GM12878 (cell line): ENCODE data around the gene PPP6C. TPM values are rescaled to one million over a fixed set of nuclear protein-coding genes. Genes with fewer than 3 reads are reported as not detected.
A peak's percentile ranks its signal among the peaks of the same experiment; 100 is the strongest.

Source experiments
- ATF7 ChIP-seq: fragments of 450-650 bp; IDR thresholded peaks from 2 replicates; pipeline ENCODE4 v1.6.1; 2016; ENCODE audit warnings: low read depth, mild to moderate bottlenecking
- CBFB ChIP-seq: IDR thresholded peaks from 2 replicates; pipeline ENCODE4 v1.6.1; 2016; ENCODE audit warnings: antibody characterized with exemption, low read depth
- CBX3 ChIP-seq: fragments of 200-600 bp; sonication (generic); IDR thresholded peaks from 2 replicates; pipeline ENCODE4 v1.6.1; 2016; ENCODE audit warnings: low read depth, borderline replicate concordance
- CBX5 ChIP-seq: sonication (generic); IDR thresholded peaks from 2 replicates; pipeline ENCODE4 v1.6.1; 2016; ENCODE audit warnings: low read depth, moderate library complexity, mild to moderate bottlenecking, inconsistent platforms
- CEBPB ChIP-seq, 2 experiments: fragments of 150-350 bp in 1 of 2; IDR thresholded peaks; 2 replicates each; pipeline ENCODE4 v1.6.1; 2012 to 2014; ENCODE audit warnings: low read depth in 2 of 2, low read length in 2 of 2, borderline replicate concordance in 1 of 2, inconsistent platforms in 1 of 2
- CREB1 ChIP-seq: IDR thresholded peaks from 2 replicates; pipeline ENCODE4 v1.6.1; 2012; ENCODE audit warnings: low read depth, mild to moderate bottlenecking, inconsistent platforms
- EED ChIP-seq: sonication (generic); IDR thresholded peaks from 2 replicates; pipeline ENCODE4 v1.6.1; 2016; ENCODE audit warnings: antibody characterized with exemption, low read depth
- HCFC1 ChIP-seq: fragments of 150-350 bp; IDR thresholded peaks from 2 replicates; pipeline ENCODE4 v1.6.1; 2014; ENCODE audit warnings: low read length
- HDAC2 ChIP-seq: fragments of 200-600 bp; sonication (generic); IDR thresholded peaks from 2 replicates; pipeline ENCODE4 v1.6.1; 2017
- IKZF1 ChIP-seq: fragments of 450-650 bp; conservative IDR thresholded peaks from 2 replicates; pipeline ENCODE4 v1.6.1; 2017; ENCODE audit warnings: antibody characterized with exemption, mild to moderate bottlenecking
- IKZF2 ChIP-seq, 2 experiments: fragments of 450-650 bp; IDR thresholded peaks; 2 replicates each; pipeline ENCODE4 v1.6.1; 2017; ENCODE audit warnings: mild to moderate bottlenecking in 2 of 2, moderate library complexity in 2 of 2
- MAX ChIP-seq: IDR thresholded peaks from 2 replicates; pipeline ENCODE4 v1.6.1; 2012; ENCODE audit warnings: low read depth, low read length, improper control_type of control experiment
- MEF2A ChIP-seq: IDR thresholded peaks from 2 replicates; pipeline ENCODE4 v1.6.1; 2011; ENCODE audit warnings: low read depth, mild to moderate bottlenecking, low read length, moderate library complexity; ENCODE audit not compliant: insufficient read depth
- MTA2 ChIP-seq: fragments of 450-650 bp; IDR thresholded peaks from 2 replicates; pipeline ENCODE4 v1.6.1; 2016; ENCODE audit warnings: low read depth, mild to moderate bottlenecking, moderate library complexity
- MXI1 ChIP-seq: fragments of 150-350 bp; IDR thresholded peaks from 2 replicates; pipeline ENCODE4 v1.6.1; 2011; ENCODE audit warnings: low read depth, mild to moderate bottlenecking, inconsistent platforms, low read length, improper control_type of control experiment
- NFYA ChIP-seq: IDR thresholded peaks from 2 replicates; pipeline ENCODE4 v1.6.1; 2011; ENCODE audit warnings: low read depth, mild to moderate bottlenecking, low read length, improper control_type of control experiment, borderline replicate concordance
- NR2F1 ChIP-seq: fragments of 450-650 bp; conservative IDR thresholded peaks from 2 replicates; pipeline ENCODE4 v1.6.1; 2017; ENCODE audit warnings: mild to moderate bottlenecking
- POLR2A ChIP-seq: IDR thresholded peaks from 2 replicates; pipeline ENCODE4 v1.6.1; 2011; ENCODE audit warnings: low read depth, mild to moderate bottlenecking, low read length
- TCF12 ChIP-seq: IDR thresholded peaks from 2 replicates; pipeline ENCODE4 v1.6.1; 2011; ENCODE audit warnings: low read depth, mild to moderate bottlenecking, low read length
- WRNIP1 ChIP-seq: IDR thresholded peaks from 2 replicates; pipeline ENCODE4 v1.6.1; 2011; ENCODE audit warnings: low read depth, low read length, improper control_type of control experiment, borderline replicate concordance
- ZBED1 ChIP-seq: IDR thresholded peaks from 2 replicates; pipeline ENCODE4 v1.6.1; 2016; ENCODE audit warnings: borderline replicate concordance
- polyA plus RNA-seq, 11 experiments: library from polyadenylated mRNA; depleted of rRNA in 4 of 11; unstranded in 6 of 11; stranded (reverse) in 5 of 11; fragments of >200 nt; fragmentation: Nextera tagmentation in 4 of 11; fragmentation: Illumina TruSeq in 1 of 11; extraction: Ambion mirVana in 4 of 11; extraction: Trizol in 1 of 11; gene quantifications; 1 replicate in 1 of 11; 2 replicates in 10 of 11; pipeline versions ENCODE4 v1.2.1 to v1.2.3, GENCODE V29; 2011 to 2016; ENCODE audit warnings: inconsistent platforms in 2 of 11, missing spikeins in 2 of 11, low read depth in 1 of 11
- total RNA-seq, 4 experiments: library from RNA; depleted of rRNA in 3 of 4; stranded (reverse); fragments of >200 nt in 3 of 4; fragmentation: Illumina TruSeq in 1 of 4; extraction: Trizol in 1 of 4; gene quantifications; 2 replicates each; pipeline versions ENCODE4 v1.2.1 to v1.2.3, GENCODE V29; 2013 to 2021
- TF ChIP-seq, protein P1 (sequence below): IDR thresholded peaks from 2 replicates; pipeline ENCODE4 v1.6.1; 2011; ENCODE audit warnings: borderline replicate concordance, low read depth, mild to moderate bottlenecking, moderate library complexity, low read length; ENCODE audit not compliant: insufficient read depth, poor library complexity, severe bottlenecking
- TF ChIP-seq, protein P2 (sequence below), 3 experiments: IDR thresholded peaks in 2 of 3; conservative IDR thresholded peaks in 1 of 3; 2 replicates each; pipeline ENCODE4 v1.5.1; 2011; ENCODE audit warnings: low read depth in 3 of 3, low read length in 3 of 3, mild to moderate bottlenecking in 3 of 3, control low read depth in 2 of 3, moderate library complexity in 2 of 3, inconsistent platforms in 1 of 3, mixed read lengths in 1 of 3; ENCODE audit not compliant: control insufficient read depth in 2 of 3, insufficient read depth in 1 of 3; ENCODE audit errors: extremely low read depth in 1 of 3
- TF ChIP-seq, protein P3 (sequence below): fragments of 450-650 bp; IDR thresholded peaks from 2 replicates; pipeline ENCODE4 v1.6.1; 2014; ENCODE audit warnings: mild to moderate bottlenecking

The PPP6C gene
- total and polyA plus RNA-seq, 10 of the 15 experiments (the other 5 are each of a cell fraction or from before 2014, with no cell fraction given), result 26.8 to 45.3 (median 37.1) TPM

GRCh38 chr9:125143377-125144090 is 46.1 kb downstream of the PPP6C start, which contains the start of gene SCAI (continued):
- peak; percentile 94; the same call in 1 of the 2 replicates for TF ChIP-seq WRNIP1
- TF ChIP-seq CEBPB (IDR thresholded peaks at IDR 0.05; ENCODE audit: borderline replicate concordance in 1 of 2, low read depth in 2 of 2, low read length in 2 of 2), result no peak
- no peak for TF ChIP-seq MEF2A
- TF ChIP-seq, protein P1, sequence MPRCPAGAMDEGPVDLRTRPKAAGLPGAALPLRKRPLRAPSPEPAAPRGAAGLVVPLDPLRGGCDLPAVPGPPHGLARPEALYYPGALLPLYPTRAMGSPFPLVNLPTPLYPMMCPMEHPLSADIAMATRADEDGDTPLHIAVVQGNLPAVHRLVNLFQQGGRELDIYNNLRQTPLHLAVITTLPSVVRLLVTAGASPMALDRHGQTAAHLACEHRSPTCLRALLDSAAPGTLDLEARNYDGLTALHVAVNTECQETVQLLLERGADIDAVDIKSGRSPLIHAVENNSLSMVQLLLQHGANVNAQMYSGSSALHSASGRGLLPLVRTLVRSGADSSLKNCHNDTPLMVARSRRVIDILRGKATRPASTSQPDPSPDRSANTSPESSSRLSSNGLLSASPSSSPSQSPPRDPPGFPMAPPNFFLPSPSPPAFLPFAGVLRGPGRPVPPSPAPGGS, result peak; percentile 57
- 0 out of 2 replicates have a peak, but pooled peaks have one; percentile 28 for TF ChIP-seq CBFB
- TF ChIP-seq ZBED1, result no peak
- 0 out of 2 replicates have a peak, but pooled peaks have one; percentile 24 for TF ChIP-seq CBX5
- TF ChIP-seq POLR2A, result peak; percentile 75
- TF ChIP-seq, protein P2, sequence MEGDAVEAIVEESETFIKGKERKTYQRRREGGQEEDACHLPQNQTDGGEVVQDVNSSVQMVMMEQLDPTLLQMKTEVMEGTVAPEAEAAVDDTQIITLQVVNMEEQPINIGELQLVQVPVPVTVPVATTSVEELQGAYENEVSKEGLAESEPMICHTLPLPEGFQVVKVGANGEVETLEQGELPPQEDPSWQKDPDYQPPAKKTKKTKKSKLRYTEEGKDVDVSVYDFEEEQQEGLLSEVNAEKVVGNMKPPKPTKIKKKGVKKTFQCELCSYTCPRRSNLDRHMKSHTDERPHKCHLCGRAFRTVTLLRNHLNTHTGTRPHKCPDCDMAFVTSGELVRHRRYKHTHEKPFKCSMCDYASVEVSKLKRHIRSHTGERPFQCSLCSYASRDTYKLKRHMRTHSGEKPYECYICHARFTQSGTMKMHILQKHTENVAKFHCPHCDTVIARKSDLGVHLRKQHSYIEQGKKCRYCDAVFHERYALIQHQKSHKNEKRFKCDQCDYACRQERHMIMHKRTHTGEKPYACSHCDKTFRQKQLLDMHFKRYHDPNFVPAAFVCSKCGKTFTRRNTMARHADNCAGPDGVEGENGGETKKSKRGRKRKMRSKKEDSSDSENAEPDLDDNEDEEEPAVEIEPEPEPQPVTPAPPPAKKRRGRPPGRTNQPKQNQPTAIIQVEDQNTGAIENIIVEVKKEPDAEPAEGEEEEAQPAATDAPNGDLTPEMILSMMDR (IDR thresholded peaks at IDR 0.05 in 2 of 3, conservative IDR thresholded peaks at IDR 0.05 in 1 of 3; ENCODE audit: control insufficient read depth in 2 of 3, extremely low read depth in 1 of 3, insufficient read depth in 1 of 3, low read depth in 3 of 3, low read length in 3 of 3), result peak; percentile 96 to 99 (median 97)
- TF ChIP-seq, protein P3, sequence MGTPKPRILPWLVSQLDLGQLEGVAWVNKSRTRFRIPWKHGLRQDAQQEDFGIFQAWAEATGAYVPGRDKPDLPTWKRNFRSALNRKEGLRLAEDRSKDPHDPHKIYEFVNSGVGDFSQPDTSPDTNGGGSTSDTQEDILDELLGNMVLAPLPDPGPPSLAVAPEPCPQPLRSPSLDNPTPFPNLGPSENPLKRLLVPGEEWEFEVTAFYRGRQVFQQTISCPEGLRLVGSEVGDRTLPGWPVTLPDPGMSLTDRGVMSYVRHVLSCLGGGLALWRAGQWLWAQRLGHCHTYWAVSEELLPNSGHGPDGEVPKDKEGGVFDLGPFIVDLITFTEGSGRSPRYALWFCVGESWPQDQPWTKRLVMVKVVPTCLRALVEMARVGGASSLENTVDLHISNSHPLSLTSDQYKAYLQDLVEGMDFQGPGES, result peak; percentile 90
- 0 out of 2 replicates have a peak, but pooled peaks have one; percentile 10 for TF ChIP-seq MTA2
- peak; percentile 35; the same call in 1 of the 2 replicates for TF ChIP-seq MAX
- no peak for TF ChIP-seq HDAC2
- 0 out of 4 replicates have a peak, but pooled peaks of 1 of the 2 experiments have one; percentile 19 for TF ChIP-seq IKZF2 (IDR thresholded peaks at IDR 0.05)
- TF ChIP-seq CREB1, result peak; percentile 87
- peak; percentile 57 for TF ChIP-seq HCFC1
- peak; percentile 32; the same call in 1 of the 2 replicates for TF ChIP-seq EED
- TF ChIP-seq CBX3, result no peak
- peak; percentile 59 for TF ChIP-seq IKZF1
- peak; percentile 74; the same call in 1 of the 2 replicates for TF ChIP-seq TCF12
- TF ChIP-seq ATF7, result 0 out of 2 replicates have a peak, but pooled peaks have one; percentile 29
- TF ChIP-seq NR2F1, result no peak
- peak; percentile 55; the same call in 1 of the 2 replicates for TF ChIP-seq MXI1
- TF ChIP-seq NFYA, result peak; percentile 48; the same call in 1 of the 2 replicates
